Testis (tissue), 2 donors: ENCODE data around the gene FCN2.

Experiments used
- POLR2A ChIP-seq: fragments of 450-650 bp; IDR thresholded peaks from one replicate; pipeline ENCODE4 v1.6.1; 2017; ENCODE audit warnings: antibody characterized with exemption, mild to moderate bottlenecking, moderate library complexity
- TF ChIP-seq, protein P1 (sequence below), 3 experiments: fragments of 450-650 bp in 2 of 3; fragments of 200-600 bp in 1 of 3; sonication (generic) in 1 of 3; IDR thresholded peaks; one replicate each; pipeline ENCODE4 v1.5.1; 2016 to 2019; ENCODE audit warnings: antibody characterized with exemption in 3 of 3, mild to moderate bottlenecking in 2 of 3, moderate library complexity in 1 of 3

DNA sequence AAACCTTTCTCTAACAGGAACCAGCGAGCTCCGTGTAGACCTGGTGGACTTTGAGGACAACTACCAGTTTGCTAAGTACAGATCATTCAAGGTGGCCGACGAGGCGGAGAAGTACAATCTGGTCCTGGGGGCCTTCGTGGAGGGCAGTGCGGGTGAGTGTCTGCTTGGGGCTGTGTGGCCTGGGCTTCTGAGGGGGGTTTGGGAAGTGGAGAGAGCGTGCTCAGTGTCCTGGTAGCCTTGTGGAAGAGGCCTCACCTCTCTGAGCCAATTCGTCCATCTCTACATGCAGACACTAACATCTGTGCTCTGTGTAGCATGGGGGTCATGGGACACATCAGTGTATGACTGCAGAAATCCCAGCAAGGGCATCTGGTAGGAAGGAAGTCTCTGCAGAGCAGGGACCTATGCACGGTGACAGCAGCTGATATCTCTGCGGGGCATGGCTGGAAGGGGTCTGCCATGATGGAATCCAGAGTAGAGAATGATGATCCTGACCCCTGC, 5.9 kb downstream of the FCN2 start:
- TF ChIP-seq, protein P1, sequence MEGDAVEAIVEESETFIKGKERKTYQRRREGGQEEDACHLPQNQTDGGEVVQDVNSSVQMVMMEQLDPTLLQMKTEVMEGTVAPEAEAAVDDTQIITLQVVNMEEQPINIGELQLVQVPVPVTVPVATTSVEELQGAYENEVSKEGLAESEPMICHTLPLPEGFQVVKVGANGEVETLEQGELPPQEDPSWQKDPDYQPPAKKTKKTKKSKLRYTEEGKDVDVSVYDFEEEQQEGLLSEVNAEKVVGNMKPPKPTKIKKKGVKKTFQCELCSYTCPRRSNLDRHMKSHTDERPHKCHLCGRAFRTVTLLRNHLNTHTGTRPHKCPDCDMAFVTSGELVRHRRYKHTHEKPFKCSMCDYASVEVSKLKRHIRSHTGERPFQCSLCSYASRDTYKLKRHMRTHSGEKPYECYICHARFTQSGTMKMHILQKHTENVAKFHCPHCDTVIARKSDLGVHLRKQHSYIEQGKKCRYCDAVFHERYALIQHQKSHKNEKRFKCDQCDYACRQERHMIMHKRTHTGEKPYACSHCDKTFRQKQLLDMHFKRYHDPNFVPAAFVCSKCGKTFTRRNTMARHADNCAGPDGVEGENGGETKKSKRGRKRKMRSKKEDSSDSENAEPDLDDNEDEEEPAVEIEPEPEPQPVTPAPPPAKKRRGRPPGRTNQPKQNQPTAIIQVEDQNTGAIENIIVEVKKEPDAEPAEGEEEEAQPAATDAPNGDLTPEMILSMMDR (IDR thresholded peaks at IDR 0.05), result no peak
- no peak for TF ChIP-seq POLR2A
